Cardiac septum (tissue), 1 donor: Measurements from ENCODE around the gene ALG1. TPM values are rescaled to one million over a fixed set of nuclear protein-coding genes. Genes with fewer than 3 reads are reported as not detected.
"Not testable (repeated sequence)": the region's sequence is repeated elsewhere in the genome, so short reads cannot be mapped to it uniquely, and the experiment has no call there.

Experiments used
- DNase-seq: peaks from one replicate; pipeline ENCODE4 v3.0.0-alpha.2; 2020; ENCODE audit warnings: low spot score
- intact Hi-C: fragments of 100-400 bp; cut with DNase I; formaldehyde crosslinking; loops from one replicate; pipeline ENCODE4 v1.14.0; 2022
- total RNA-seq: library from RNA; stranded (reverse); fragmentation: NEBNext Ultra II Directional; extraction: Animal tissue kit (Norgen Biotek cat#: 25700); gene quantifications from one replicate; pipeline ENCODE4 v1.2.1, GENCODE V29; 2021
- donor health status: DM: no; HTN: no; CAD: no.

ALG1 gene
- total RNA-seq, 1 donor from 2014 or later: 8.0 TPM

- DNase-seq: no peak
- intact Hi-C loops: loop anchor here (5.0 kb wide), 1 partner anchor 224 kb away; the partner anchor contains the start of genes GLYR1 and UBN1
Observed at GRCh38 chr16:5071341-5071680, 332 bp upstream of the ALG1 start.

DNA sequence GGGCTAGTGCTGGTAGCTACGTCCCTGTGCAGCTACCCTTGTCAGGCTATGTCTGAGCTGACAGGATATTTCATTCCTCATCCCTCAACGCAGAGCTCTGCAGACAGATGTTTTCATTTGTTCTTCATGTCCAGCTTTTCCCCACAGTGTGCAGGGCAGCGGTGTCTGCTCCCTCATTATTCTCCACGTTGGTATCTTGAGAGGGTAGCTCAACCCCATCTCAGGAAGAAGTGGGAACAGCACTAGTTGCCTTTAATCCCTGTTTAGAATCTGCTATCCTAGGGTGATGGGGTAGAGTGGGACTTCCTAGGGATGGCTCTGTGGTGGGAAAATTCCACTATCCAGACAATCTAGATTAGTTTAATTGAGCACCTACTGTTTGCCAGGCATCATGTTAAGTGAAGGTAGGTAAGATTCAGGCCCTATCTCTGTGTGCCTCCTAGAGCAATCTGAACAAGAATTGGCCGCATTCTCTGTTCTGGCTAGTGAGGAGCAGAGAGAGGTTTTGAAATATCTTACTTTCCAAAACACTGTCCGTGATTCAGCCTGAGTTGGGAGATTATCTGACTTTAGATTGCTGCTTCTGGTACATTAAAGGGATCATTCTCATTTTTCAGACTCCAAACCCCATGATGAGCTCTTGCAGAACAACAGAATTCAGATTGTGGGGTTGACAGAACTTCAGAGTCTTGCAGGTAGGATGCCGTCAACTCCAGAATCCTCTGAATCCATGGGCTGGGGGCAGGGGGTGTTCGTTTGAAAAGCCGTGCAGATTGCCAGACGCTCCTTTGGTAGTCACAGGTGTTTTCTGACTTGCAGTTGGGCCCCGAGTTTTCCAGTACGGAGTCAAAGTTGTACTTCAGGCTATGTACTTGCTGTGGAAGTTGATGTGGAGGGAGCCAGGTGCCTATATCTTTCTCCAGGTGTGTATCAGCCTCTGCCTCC is 963 bp downstream of the ALG1 start:
- DNase-seq: no peak
- intact Hi-C loops: loop anchor here (5.0 kb wide), 1 partner anchor 225 kb away; the partner anchor contains the start of genes GLYR1 and UBN1

DNA sequence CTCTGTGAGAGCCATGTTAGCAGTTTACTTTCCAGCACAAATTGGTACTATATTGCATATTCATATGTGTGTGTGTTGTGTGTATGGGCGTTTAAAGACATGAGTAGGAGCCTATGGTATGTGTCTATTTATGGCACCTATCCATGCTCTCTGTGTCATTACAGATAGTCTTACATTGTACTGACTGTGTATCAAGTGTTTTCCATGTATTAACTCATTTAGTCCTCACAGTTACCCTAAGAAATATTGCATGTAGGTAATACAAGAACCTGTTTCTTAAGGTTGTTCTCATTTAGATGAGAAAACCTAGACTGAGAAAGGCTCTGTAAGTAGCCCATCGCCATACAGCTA is 1.6 kb downstream of the ALG1 start:
- intact Hi-C loops: loop anchor here (5.0 kb wide), 1 partner anchor 226 kb away; the partner anchor contains the start of genes GLYR1 and UBN1
- DNase-seq: no peak

DNA sequence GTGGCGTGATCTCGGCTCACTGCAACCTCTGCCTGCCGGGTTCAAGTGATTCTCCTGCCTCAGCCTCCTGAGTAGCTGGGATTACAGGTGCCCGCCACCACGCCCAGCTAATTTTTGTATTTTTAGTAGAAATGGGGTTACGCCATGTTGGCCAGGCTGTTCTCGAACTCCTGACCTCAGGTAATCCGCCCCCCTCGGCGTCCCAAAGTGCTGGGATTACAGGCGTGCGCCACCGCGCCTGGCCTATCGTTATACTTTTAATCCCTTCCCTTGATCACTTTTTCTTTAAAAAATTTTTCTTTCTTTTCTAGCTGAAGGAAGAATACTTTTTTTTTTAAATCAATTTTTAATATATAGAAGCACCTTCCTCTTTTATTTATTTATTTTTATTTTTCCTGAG is 2.1 kb downstream of the ALG1 start:
- not testable (repeated sequence) for DNase-seq
- intact Hi-C loops: loop anchor here (5.0 kb wide), 1 partner anchor 226 kb away; the partner anchor contains the start of genes GLYR1 and UBN1

GRCh38 chr16:5075637-5076036 is 4.0 kb downstream of the ALG1 start:
- intact Hi-C loops: no loop called here
- DNase-seq: no peak

- DNase-seq: no peak
- intact Hi-C loops: no loop called here
Observed at GRCh38 chr16:5077304-5077703, 5.7 kb downstream of the ALG1 start.

DNA sequence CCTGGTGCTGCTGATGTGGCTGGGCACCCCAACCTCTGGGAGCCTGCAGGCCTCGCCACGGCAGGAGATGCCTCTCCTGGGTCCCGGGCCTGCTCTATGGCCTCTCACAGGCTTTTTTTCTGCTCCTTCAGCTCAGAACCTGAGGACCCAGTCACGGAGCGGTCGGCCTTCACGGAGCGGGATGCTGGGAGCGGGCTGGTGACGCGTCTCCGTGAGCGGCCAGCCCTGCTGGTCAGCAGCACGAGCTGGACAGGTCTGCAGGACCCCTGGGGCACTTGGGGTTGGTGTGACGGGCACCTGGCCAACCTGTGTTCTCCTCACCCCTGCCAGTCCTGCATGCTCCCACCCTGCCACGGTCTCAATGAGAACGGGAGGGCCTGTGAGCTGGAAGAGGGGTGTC is 7.0 kb downstream of the ALG1 start:
- no peak for DNase-seq
- intact Hi-C loops: no loop called here

GRCh38 chr16:5080461-5080860 is 8.8 kb downstream of the ALG1 start:
- intact Hi-C loops, DNase-seq: not testable (repeated sequence)

DNA sequence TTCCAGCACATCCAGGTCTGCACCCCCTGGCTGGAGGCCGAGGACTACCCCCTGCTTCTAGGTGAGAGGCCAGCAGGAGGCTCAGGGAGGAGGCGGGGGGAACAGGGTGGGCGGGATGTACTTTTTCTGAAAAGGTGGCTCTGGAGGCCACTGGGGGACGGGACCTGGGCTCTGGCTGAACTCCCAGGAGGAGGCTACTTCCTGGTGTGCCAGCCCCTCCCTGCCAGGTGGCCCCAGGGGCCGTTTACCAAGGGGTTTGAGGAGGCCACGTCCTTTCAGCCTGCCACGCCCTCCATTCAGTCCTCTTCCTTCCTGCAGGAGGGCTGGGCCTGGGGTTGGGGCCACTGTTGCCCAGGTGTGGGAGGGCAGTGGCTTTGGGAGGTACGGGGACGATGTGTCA is 9.4 kb downstream of the ALG1 start:
- intact Hi-C loops, DNase-seq: not testable (repeated sequence)

GRCh38 chr16:5083646-5084045 is 12.0 kb downstream of the ALG1 start:
- intact Hi-C loops, DNase-seq: not testable (repeated sequence)

DNA sequence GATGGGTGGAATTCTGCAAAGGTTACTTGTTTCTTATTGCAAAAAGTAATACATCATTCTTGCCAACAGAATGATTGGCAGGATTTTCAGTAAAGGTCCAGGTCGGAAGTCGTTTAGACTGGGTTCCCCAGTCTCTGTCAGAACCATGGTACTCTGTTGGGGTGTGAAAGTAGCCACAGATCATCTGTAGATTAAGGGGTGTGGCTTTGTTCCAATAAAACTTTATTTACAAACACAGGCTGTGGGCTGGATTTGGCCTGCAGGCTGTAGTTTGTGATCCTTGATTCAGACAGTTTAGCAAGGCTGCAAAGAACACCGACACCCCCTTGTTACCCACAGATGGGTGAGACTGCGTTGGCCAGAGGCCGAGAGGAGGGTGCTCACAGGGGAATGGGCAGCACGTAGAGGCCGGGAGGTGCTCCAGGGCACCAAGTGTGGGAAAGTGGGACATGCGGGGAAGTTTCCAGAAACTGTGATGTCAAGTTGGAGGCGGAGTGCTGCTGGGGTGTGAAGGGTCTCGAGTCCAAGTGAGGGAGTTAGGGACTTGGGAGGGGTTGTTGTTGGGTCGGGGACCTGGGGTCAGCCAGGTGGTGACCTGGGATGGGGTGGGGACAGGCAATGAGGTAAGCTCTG is 12.6 kb downstream of the ALG1 start:
- intact Hi-C loops, DNase-seq: not testable (repeated sequence)

DNA sequence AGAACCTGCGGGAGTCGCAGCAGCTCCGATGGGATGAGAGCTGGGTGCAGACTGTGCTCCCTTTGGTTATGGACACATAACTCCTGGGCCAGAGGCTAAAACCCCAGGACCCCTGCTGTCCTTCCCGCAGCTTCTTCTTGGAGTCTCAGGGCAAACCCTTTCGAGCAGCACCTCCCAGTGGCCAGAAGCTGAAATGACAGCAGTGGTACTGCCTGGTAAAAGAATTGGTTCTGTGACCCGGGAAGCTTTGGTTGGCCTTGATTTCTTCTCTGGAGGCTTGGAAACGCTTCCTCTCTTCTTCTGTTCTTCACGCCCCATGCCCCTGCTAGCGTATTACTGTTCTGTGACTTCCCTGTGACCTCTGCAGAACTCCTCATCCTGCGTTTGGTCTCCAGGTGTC is 13.2 kb downstream of the ALG1 start:
- intact Hi-C loops, DNase-seq: not testable (repeated sequence)

- intact Hi-C loops, DNase-seq: not testable (repeated sequence)
Observed at GRCh38 chr16:5085716-5086115, 14.1 kb downstream of the ALG1 start.

DNA sequence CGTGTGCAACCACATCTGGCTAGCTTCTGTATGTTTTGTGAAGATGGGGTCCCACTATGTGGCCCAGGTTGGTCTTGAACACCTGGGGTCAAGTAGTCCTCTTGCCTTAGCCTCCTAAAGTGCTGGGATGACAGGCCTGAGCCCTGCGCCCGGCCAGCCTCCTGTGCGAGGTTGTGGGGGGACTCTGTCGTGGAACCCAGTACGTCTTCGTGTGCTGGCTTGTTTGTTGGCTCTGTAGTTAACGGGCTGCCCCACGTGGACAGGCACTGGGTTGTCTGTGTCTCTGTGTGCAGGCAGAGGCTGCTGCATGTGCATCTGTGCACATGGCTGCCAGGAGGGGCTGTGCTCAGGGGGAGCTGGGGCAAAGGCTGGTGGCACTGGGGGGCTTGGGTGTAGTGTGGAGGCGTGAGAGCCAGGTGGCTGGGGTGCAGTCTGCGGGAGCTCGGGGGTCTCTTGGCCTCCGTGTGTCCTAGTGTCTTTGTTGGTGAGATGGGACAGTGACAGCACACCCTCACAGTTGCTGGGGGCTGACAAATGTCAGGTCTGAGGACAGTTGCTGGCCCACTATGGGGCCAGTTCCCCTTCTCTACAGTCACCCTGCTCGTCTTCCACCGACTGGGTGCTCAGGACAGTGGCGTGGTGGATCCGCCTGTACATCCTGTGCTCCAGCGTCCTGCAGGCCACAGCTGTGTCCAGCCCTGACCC is 16.6 kb downstream of the ALG1 start:
- DNase-seq, intact Hi-C loops: not testable (repeated sequence)

DNA sequence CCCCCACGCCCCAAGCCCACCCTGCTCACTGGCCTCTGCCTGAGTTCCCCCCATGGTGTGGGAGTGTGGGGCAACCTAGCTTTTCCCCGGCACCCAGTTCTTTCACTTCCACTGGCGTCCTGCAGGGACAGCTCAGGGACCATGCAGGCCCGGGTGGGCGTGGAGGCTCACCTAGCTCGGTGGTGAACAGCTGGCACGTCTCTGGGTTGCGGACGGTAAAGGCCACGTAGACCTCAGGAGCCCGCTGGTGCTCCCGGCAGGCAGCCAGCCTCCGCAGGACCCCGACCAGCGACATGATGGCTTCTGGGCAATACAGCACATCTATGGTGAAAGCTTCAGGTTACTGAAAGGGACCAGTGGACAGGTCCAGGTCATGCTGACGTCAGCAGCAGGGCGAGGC is 17.3 kb downstream of the ALG1 start:
- intact Hi-C loops, DNase-seq: not testable (repeated sequence)

DNA sequence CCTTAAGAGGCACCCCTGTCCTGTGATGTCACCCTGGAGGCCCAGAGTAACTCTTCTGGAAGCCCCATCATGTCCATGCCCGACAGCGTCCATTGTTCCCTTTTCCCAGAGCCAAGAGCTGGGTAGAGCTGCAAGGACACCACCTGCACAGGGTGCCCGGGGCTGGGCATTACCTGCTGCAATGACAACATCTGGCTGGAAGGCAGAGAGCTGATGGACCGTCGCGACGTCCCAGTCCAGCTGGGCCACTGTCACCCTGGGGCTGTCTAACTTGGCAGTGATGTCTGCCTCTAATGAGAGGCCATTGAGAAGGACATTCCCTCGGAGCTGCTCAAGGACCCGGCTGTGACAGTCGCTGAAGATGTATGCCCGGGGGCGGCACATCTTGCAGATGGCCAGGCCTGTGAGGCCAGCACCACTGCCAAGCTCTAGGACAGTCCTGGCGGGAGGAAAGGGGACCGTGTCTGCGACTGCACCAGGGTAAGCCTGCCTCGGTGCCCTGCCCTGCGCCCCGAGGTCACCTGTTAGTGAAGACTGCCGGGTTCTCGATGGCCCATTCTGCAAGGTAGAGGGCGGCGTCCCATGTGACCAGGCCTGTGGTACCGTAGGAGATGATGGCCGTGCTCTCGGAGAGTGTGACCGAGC is 18.4 kb downstream of the ALG1 start:
- intact Hi-C loops, DNase-seq: not testable (repeated sequence)

GRCh38 chr16:5090592-5090991 is 18.9 kb downstream of the ALG1 start:
- intact Hi-C loops, DNase-seq: not testable (repeated sequence)

GRCh38 chr16:5093081-5093480 is 21.4 kb downstream of the ALG1 start:
- intact Hi-C loops, DNase-seq: not testable (repeated sequence)

DNA sequence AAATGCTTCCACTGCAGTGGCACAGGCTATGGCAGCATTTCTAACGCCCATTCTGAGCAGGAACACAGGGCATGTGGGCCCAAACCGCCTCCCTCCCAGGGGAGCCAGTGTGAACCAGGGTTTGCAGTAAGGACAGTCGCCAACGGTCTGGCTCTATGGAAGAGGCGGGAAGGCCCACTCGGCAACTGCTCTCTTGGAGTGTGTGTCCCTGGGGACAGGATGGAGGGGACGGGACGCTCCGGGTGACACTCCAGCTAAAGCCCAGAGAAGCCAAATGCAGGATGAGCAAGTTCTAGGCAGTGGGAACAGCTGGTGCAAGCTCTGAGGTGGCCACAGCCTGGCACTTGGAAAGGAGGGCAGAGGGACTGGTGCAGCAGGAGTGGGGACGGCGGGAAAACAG is 22.1 kb downstream of the ALG1 start:
- intact Hi-C loops, DNase-seq: not testable (repeated sequence)
